GM18517 (cell line): ENCODE measurements around the gene KRTAP5-1.

Experiments used
- ATAC-seq: cut with Tn5 transposase; IDR thresholded peaks from one replicate; pipeline ENCODE4 v1.9.1; 2021; ENCODE audit warnings: mild to moderate bottlenecking, moderate library complexity; ENCODE audit not compliant: unreplicated experiment

Gene KRTAP5-1

DNA sequence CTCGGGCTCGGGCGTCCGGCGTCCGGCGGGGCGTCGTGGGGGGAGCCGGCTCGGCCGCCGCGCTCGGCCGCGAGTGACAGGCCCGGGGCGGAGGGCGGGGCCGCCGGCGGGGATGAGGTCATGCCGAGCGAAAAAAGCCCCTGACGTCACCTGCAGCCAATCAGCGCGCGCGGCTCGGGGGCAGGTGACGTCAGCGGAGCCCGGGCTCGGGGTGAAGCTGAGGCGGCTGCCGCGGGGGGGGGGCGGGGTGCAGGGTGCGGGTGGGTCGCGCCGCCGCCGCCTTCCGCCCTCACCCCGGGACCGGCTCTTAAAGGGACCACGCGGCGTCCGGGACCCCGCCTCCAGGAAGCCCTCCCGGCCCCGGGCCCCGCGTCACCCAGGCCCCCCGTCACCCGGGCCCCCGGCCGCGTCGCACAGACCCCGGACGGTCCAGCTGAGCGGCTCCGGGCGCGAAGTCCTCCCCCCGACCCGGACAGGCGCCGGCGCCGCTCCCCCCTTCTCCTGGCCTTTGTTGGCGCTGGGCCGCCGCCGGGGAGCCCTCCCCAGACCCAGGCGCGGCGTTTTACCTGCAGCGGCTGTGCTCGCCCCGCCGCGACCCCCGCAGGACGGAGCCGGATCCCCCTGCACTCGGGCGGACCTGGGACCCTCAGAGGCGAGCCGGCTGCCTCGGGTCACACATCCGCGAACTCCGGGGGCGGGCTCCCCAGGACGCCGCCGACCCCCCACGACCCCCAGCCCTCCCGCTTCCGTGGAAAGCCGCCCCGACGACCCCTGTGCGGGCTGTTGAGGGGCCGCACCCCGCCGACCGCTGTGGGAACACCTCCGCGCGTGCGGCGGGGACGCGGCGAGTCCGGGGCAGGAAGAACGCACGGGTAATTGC, 12.6 kb downstream of the KRTAP5-1 start, which contains the start of gene DUSP8:
Gene DUSP8, minus strand, starts transcription at position 75 of the 880 bp plus-strand sequence. CDS start 6,445 bp downstream, outside the sequence.
- peak; percentile 49 for ATAC-seq

GRCh38 chr11:1571760-1572196, 13.3 kb downstream of the KRTAP5-1 start:
- ATAC-seq = no peak

DNA sequence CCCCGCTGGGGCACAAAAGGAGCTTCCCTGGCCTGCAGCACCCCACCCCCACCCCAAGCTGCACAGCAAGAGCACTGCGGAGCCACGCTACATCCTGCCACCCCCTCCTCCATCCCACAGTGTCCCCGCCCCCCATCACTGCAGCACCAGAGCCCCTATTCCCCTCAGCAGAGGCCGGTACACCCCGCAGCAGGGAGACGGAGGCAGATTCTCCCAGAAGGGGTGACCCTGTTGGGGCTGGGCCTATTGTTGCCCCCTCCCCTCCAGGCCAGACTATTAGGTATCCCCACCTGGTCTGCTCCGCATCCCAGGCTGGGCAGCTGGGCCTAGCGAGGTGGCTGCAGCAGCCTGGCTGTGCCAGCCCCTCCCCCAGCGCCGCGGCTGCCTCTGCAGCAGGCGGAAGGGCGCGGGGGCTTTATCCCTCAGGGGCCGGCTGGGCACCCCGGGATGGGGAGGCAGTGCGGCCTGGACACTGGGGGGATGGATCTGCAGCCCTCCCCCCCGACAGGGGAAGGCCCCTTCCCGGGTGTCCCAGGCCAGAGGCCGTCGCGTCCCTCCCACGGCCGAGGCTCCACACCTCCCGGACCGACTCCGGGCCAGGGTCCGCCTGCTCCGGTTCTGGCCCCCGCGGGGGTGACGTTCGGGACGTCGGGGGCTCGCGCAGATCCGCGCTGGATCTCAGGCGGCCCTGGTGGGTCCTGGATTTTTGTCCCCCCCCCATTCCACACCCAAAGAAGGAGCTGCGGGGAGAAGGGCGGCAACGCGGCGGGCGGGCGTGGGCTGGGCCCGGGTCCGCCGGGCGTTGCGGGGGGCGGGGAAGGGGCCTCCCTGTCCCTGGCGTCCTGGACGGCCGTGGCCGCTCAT, 14.0 kb downstream of the KRTAP5-1 start:
- no peak for ATAC-seq

DNA sequence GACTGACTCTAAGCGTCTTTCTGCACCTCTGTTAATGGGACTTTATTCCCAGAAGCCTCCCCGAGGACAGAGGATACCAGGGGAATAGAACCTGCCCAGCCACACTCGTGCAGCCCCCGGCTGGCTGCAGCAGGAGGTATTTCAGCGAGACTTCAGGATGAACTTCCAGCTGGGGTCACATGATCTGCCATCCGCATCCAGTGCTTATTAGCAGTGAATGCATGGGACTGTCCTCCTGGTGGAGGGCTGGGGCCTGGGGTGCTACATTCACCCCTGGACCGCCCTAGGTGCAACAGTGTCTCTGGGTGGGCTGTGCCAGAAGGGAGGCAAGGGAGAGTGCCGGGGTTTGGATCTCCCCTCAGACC, 14.6 kb downstream of the KRTAP5-1 start:
- no peak for ATAC-seq

- ATAC-seq = no peak
Observed at GRCh38 chr11:1570001-1570453, 15.1 kb downstream of the KRTAP5-1 start.

- no peak for ATAC-seq
Observed at GRCh38 chr11:1569251-1569780, 15.8 kb downstream of the KRTAP5-1 start.

GRCh38 chr11:1568441-1568911, 16.6 kb downstream of the KRTAP5-1 start:
- ATAC-seq = no peak

DNA sequence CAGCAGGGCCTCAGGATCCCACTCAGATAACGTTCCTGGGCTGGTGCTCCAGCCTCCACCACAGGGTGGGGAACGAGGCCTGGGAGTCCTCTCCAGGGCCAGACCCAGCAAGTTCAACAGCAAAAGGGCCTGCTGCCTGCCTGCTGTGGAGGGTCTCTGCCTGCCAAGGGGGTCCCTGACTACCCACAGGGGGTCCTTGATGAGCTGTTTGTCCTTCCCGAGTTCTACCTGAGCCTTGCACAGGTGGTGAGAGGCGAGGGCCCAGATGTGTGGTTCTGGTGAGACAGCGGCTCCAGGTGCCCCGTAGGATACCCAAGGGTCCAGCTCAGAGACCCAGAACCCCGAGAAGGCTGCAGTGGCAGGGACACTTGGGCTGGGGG, 17.4 kb downstream of the KRTAP5-1 start:
- no peak for ATAC-seq

DNA sequence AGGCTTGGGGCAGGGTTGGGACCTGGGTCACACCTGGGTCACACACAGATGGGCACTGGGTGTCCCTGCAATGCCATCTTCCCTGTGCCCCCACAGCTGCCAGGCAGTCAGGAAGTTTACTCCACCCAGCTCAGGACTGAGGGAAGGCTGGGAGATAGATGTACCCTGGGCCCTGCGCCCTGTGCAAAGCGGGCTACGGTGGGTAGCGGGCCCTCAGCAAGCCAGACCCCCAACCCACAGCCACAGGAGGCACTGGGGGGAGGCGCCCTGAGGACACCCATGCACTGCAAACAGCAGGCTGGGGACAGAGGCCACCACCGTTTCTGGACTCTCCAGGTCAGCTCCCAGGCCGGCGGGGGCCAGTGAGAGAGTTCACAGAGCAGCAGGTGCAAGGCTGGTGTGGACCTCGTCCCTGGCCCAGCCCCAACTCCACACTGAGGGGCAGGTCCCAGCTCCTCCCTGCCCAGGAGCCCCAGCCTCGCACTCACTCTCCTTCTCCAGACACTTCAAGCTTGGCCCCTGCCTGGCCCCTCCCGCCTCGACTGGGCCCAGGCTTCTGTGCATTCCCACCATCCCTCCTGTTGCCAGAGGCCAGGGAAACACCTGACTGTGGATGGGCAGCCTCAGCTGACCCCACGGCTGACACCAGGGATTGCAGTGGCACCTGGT, 17.9 kb downstream of the KRTAP5-1 start:
- no peak for ATAC-seq

- ATAC-seq = no peak
Observed at GRCh38 chr11:1566381-1567051, 18.6 kb downstream of the KRTAP5-1 start.

DNA sequence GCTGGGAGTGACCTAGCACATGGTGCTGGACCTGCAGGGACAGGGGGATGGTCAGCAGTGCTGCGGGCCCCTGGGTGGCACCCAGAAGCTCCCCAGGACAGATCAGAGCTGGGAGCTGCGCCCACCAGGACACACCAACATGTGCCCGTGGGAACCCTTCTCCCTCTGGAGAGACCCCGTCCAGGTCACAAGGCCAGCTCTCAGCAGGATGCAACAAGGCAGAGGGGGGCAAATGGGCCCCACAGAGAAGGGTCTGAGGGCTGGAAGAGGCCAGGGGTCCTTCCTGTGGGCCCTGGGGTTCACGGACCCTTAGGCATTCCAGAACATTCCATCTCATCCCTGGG, 19.2 kb downstream of the KRTAP5-1 start:
- ATAC-seq = no peak

DNA sequence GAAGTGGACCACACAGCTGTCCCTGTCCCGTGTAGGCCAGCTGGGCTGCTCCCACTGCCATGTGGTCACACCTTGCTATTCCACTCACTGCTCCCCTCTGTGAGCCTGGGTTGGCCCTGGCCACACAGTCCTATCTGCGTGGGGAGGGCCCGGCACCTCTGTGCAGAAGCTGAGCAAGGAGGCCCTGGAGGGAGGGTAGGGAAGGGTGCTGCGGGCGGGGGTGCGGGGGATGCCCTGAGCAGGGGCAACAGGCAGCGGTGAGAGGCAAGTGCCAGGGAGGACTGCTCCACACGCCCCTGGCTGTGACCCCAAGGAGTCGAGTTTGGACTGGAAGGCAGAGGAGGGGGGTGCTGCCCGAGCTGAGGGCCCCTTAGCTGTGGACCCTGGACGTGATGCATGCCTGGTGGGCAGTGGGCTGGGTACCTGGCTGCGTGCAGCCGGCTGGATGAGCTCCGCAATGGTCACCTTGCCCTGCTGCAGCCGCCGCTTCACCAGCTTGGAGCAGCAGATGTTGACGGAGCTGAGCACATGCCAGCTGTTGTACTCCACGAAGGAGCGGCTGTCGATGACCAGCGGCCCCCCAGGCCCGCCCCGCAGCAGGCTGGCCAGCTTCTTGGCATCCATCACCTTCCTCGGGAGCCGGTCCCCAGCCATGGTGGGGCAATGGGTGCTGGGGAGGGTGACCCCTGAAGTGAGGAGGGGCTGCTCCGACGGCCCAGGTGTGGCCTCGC, 19.7 kb downstream of the KRTAP5-1 start:
- no peak for ATAC-seq

DNA sequence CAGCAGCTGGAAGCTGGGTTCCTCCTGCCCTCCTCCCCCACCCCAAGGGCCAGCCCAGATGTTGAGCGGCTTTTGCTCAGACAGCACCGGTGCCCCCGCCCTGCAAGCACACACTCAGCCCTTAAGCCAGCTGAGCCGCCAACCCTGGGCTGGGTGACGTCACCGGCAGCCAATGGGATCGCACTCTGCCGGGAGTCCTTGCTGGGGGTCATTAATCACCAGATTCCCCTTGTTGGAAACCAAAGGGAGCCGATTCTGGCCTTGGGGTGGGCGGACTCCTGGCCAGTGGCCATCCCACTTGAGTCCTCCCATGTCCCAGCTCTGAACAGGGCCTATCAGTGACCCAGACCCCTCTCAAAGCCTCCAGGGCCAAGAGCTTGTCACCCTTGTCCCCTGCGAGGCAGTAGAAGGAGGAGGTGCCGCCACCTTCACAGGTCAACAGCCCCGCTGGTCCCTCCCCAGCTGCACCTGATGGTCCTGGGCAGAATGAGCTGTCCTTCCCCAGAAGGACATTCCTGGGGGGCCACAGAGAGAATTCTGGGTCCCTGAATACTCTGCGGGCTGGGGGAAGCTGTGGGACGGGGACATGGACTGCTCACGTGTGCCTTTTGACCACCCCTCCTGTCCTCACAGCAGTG, 20.4 kb downstream of the KRTAP5-1 start:
- ATAC-seq = no peak

DNA sequence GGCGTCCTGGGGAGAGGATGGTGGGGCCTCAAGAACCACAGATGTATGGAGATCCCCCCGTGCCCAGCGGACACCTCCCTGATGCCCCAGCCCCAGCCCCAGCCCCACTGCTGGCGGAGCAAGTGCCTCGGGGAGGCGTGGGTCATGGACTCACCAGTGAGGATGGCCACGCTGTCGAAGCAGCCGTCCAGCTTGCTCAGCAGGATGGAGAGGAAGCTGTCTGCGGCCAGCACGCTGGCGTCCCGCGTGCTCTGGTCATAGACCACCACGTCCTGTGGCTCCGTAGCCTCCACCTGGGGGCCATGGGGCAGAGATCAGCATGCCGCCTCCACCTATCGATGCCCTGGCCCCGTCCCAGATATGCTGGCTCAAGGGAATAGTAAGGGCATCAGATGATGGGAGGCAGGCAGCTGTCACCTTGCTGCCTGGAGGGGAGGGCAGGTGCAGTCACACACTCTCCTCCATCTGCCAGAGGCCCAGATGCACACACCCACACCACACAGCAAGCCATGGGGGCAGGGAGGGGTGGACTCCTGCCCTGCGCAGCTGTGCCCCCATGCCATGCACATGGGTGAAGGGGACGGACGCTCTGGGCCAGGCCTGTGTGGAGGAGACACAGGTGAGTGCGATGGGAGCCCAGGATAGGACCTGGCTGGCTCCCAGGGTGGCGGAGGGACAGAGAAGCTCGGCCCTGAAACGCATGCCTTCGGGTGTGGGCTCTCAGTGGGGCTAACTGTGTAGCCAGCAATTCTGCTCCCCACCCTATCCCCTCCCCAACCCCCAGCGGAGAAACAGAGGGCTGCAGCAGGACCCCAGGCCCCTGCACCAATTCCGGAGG, 21.2 kb downstream of the KRTAP5-1 start:
- ATAC-seq = no peak

GRCh38 chr11:1563149-1563638, 21.9 kb downstream of the KRTAP5-1 start:
- no peak for ATAC-seq

DNA sequence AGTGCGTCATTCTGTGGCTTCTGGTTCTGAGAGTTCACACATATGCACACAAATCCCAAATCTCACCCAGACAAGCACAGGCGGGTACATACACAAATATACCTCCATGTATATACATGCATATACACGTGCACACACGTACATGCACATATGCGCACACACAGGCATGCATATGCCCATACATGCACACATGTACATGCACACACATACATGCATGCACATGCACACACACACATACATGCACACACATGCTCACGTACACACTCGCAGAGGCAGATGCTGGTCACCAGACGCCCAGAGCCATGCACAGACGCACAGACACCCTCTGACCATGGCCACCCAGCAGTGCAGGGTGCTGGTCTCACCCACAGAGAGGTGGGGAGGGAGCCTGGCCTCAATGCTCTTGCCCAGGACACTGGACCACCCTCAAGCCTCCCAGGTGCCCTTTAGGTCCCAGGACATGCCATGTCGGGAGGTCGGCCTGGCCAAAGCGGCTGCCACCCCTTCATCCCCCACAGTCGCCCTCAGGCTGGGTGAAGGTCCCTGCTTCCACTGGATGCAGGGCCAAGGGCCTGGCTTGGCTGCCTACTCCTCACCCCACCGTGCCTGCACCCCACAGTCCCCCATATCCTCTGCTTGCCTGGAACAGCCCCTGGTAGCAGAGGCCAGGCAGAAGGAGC, 22.5 kb downstream of the KRTAP5-1 start:
- no peak for ATAC-seq

- no peak for ATAC-seq
Observed at GRCh38 chr11:1561955-1562354, 23.1 kb downstream of the KRTAP5-1 start.

DNA sequence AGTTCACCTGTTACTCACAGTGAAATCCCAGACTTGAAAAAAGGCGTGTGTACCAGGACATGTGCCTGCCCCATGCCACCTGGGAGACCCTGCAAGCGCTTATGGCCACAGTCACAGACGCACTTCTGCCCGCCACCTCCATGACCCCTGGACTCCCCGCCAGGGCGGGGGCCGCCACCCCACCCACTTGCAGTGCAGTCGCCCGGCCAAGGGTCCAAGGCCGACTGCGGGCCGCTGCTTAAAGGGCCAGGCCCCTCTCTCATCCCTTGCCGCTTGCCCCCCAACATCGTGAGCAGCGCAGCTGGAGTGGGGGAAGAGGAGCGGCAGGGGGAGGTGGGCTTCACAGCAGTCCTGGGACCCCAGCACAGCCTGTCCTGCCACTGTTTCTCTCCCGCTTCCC, 23.8 kb downstream of the KRTAP5-1 start:
- ATAC-seq = no peak
